ENCODE results near the gene SLC25A10.

GRCh38 chr17:81676906-81677305 is 35.2 kb upstream of the SLC25A10 start:
- no peak for TF ChIP-seq EZH2 (optimal IDR thresholded peaks at IDR 0.05; ENCODE audit: low read depth, low read length)
- no peak for TF ChIP-seq CTCF (IDR thresholded peaks at IDR 0.05; ENCODE audit: low read length)
- no peak for TF ChIP-seq EZH2phosphoT487 (IDR thresholded peaks at IDR 0.05; ENCODE audit: low read length)

Measured in MM.1S (cell line).